Upper lobe of left lung (tissue), 6 donors: Measurements from ENCODE around the gene PEPD. TPM values are rescaled to one million over a fixed set of nuclear protein-coding genes. Genes with fewer than 3 reads are reported as not detected.

Source experiments
- ATAC-seq, 2 donors: fragments of 200-7000 bp; cut with Tn5 transposase; one replicate each; pipeline ENCODE4 v1.9.1; 2022; ENCODE audit warnings: mild to moderate bottlenecking in 2 of 2, moderate library complexity in 2 of 2; ENCODE audit not compliant: low FRiP score in 2 of 2
- DNase-seq, 2 donors: peaks; one replicate each; pipeline ENCODE4 v3.0.0-alpha.2; 2019 to 2020
- H3K27ac ChIP-seq, 4 donors: fragments of 200-600 bp; sonication (generic); one replicate each; pipeline ENCODE4 v1.5.1; 2016 to 2019
- H3K27me3 ChIP-seq, 4 donors: fragments of 200-600 bp; sonication (generic); one replicate each; pipeline ENCODE4 v1.5.1; 2017 to 2019
- H3K36me3 ChIP-seq, 4 donors: fragments of 200-600 bp; sonication (generic); one replicate each; pipeline ENCODE4 v1.5.1; 2016 to 2019
- H3K4me1 ChIP-seq, 4 donors: fragments of 200-600 bp; sonication (generic); one replicate each; pipeline ENCODE4 v1.5.1; 2018 to 2019
- H3K4me3 ChIP-seq, 4 donors: fragments of 200-600 bp; sonication (generic); one replicate each; pipeline ENCODE4 v1.5.1; 2017 to 2019; ENCODE audit warnings: mild to moderate bottlenecking in 2 of 4, moderate library complexity in 1 of 4
- H3K9me3 ChIP-seq, 4 donors: fragments of 200-600 bp; sonication (generic); one replicate each; pipeline ENCODE4 v1.5.1; 2018 to 2019
- EP300 ChIP-seq, 4 donors: sonication (generic); formaldehyde crosslinking; IDR thresholded peaks; one replicate each; pipeline ENCODE4 v1.5.1; 2017; ENCODE audit warnings: antibody characterized with exemption in 4 of 4, control low read depth in 2 of 4
- POLR2A ChIP-seq, 4 donors: fragments of 450-650 bp; IDR thresholded peaks; one replicate each; pipeline ENCODE4 v1.5.1; 2016 to 2017; ENCODE audit warnings: antibody characterized with exemption in 4 of 4, mild to moderate bottlenecking in 2 of 4
- POLR2AphosphoS5 ChIP-seq, 2 donors: sonication (generic); formaldehyde crosslinking; IDR thresholded peaks; one replicate each; pipeline ENCODE4 v1.5.1; 2017; ENCODE audit warnings: antibody characterized with exemption in 2 of 2
- WGBS, 2 donors: methylation state at CpG; one replicate each; pipeline ENCODE4 v1.1.5; 2017 to 2018; 5-methylcytosine and 5-hydroxymethylcytosine counted together
- total RNA-seq, 6 donors: library from RNA; depleted of rRNA in 4 of 6; stranded (reverse); fragments of >200 nt in 4 of 6; gene quantifications; one replicate each; pipeline versions ENCODE4 v1.1.0 to v1.2.1, GENCODE V29; 2016 to 2021
- TF ChIP-seq, protein P1 (sequence below), 6 experiments: fragments of 450-650 bp in 4 of 6; fragments of 200-600 bp in 2 of 6; sonication (generic) in 2 of 6; IDR thresholded peaks; one replicate each; pipeline ENCODE4 v1.5.1; 2016 to 2019; ENCODE audit warnings: antibody characterized with exemption in 6 of 6
- donor health status: DM: no; HTN: no; CAD: no; lungs with moderate emphysema.
- donor health status: DM: no; HTN: yes; CAD: no; lungs with severe emphysema.

The PEPD gene
- total RNA-seq, 6 donors from 2014 or later, result 30.4 to 106 (median 80.6) TPM

DNA sequence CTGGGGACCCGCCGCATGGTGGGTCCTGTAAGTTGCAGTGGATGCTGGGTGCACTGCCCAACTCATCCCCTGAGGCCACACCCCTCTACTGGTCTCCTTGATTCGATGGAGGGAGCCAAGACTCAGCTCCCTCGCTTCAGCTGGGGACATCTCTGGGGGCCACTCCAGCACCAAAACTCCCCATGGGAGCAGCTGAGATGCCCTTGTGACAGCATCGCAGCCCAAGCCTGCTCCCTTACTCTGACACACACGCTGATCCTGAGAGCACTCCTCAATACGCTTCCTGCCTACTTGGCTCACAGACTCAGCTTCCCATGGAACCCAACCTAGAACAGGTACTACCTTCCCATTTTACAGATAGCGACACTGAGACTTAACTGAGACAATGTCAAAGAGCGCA, 56.2 kb downstream of the PEPD start:
- WGBS, 2 donors, result 95 to 98% methylated on average over 5 to 9 of the region's 9 CpGs
- no peak overlapping the region for H3K27ac ChIP-seq
- H3K27me3 ChIP-seq, result no peaks in the 10 kb centered on the region
- ATAC-seq (no peak), DNase-seq (peak in 1 of 2 donors; percentile 8)
- H3K4me3 ChIP-seq, result no peak overlapping the region
- H3K9me3 ChIP-seq, result no peaks in the 10 kb centered on the region
- no peak for TF ChIP-seq POLR2AphosphoS5 (IDR thresholded peaks at IDR 0.05)
- TF ChIP-seq, protein P1, sequence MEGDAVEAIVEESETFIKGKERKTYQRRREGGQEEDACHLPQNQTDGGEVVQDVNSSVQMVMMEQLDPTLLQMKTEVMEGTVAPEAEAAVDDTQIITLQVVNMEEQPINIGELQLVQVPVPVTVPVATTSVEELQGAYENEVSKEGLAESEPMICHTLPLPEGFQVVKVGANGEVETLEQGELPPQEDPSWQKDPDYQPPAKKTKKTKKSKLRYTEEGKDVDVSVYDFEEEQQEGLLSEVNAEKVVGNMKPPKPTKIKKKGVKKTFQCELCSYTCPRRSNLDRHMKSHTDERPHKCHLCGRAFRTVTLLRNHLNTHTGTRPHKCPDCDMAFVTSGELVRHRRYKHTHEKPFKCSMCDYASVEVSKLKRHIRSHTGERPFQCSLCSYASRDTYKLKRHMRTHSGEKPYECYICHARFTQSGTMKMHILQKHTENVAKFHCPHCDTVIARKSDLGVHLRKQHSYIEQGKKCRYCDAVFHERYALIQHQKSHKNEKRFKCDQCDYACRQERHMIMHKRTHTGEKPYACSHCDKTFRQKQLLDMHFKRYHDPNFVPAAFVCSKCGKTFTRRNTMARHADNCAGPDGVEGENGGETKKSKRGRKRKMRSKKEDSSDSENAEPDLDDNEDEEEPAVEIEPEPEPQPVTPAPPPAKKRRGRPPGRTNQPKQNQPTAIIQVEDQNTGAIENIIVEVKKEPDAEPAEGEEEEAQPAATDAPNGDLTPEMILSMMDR (IDR thresholded peaks at IDR 0.05), result no peak
- no peak for TF ChIP-seq POLR2A (IDR thresholded peaks at IDR 0.05)
- TF ChIP-seq EP300 (IDR thresholded peaks at IDR 0.05), result no peak
- no peaks in the 10 kb centered on the region for H3K4me1 ChIP-seq
- H3K36me3 ChIP-seq, result peaks cover 0 to 27% (median 15%) of the 10 kb centered on the region in 4 donors

- no peaks in the 10 kb centered on the region for H3K27me3 ChIP-seq
- H3K9me3 ChIP-seq, result no peaks in the 10 kb centered on the region
- WGBS, 2 donors, result 93 to 98% methylated on average over 10 of the region's 10 CpGs
- H3K4me3 ChIP-seq, result no peak overlapping the region
- H3K36me3 ChIP-seq, result peaks cover 0 to 27% (median 17%) of the 10 kb centered on the region in 4 donors
- DNase-seq (peak in 1 of 2 donors; percentile 12), ATAC-seq (no peak)
- TF ChIP-seq EP300 (IDR thresholded peaks at IDR 0.05) (no peak), POLR2A (IDR thresholded peaks at IDR 0.05) (no peak), POLR2AphosphoS5 (IDR thresholded peaks at IDR 0.05) (no peak)
- TF ChIP-seq, protein P1 (IDR thresholded peaks at IDR 0.05), result no peak
- no peak overlapping the region for H3K27ac ChIP-seq
- no peaks in the 10 kb centered on the region for H3K4me1 ChIP-seq
These were observed 56.9 kb downstream of the PEPD start for GRCh38 chr19:33464733-33465115.

GRCh38 chr19:33464010-33464732, 57.4 kb downstream of the PEPD start:
- Histone ChIP-seq H3K9me3 (no peaks in the 10 kb centered on the region), H3K36me3 (peaks cover 0 to 27% (median 17%) of the 10 kb centered on the region in 4 donors), H3K27ac (no peak overlapping the region), H3K27me3 (no peaks in the 10 kb centered on the region), H3K4me1 (no peaks in the 10 kb centered on the region), H3K4me3 (no peak overlapping the region)
- DNase-seq (peak in 1 of 2 donors; percentile 8), ATAC-seq (no peak)
- TF ChIP-seq POLR2A (IDR thresholded peaks at IDR 0.05), result no peak
- 90% methylated on average over 12 of the region's 12 CpGs for WGBS, 2 donors

GRCh38 chr19:33463199-33463598, 58.4 kb downstream of the PEPD start:
- ATAC-seq (no peak), DNase-seq (no peak)
- H3K4me1 ChIP-seq, result no peaks in the 10 kb centered on the region
- 78 to 79% methylated on average over 10 of the region's 10 CpGs for WGBS, 2 donors
- H3K9me3 ChIP-seq, result no peaks in the 10 kb centered on the region
- TF ChIP-seq POLR2A (IDR thresholded peaks at IDR 0.05) (no peak), POLR2AphosphoS5 (IDR thresholded peaks at IDR 0.05) (no peak), EP300 (IDR thresholded peaks at IDR 0.05) (no peak)
- TF ChIP-seq, protein P1 (IDR thresholded peaks at IDR 0.05), result no peak
- peaks cover 0 to 27% (median 17%) of the 10 kb centered on the region in 4 donors for H3K36me3 ChIP-seq
- H3K4me3 ChIP-seq, result no peak overlapping the region
- H3K27me3 ChIP-seq, result no peaks in the 10 kb centered on the region
- H3K27ac ChIP-seq, result no peak overlapping the region

DNA sequence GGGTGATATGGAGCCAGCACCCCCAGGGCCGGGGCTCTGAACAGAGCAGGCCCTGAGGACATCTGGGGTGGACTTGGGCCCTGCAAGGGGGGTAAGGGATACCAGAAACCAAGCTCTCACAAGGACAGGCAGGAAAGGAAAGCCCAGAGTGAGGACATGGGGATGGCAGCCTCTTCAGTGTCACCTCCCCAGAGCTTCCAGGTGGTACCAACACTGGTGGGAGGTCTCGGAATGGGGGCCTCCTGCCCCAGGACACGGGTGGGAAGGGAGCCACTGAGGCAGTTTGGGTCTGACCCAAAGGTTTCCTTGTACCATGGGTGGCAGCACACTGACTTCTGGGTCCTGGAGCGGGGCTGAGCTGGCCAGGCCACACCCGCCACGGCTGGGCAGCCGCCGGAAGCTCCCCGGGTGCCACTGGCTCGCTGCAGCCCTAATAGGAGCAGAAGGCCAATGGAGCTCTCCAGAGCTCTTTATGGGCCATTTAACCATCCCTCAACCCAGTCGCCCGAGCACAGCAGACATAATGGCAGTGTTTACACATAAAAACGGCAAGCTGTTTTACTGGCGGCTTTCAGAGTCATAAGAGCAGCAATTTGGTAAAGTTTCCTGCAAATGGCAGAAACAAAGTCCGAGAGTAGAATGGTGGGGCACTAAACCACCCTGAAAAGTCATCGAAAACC, 59.3 kb downstream of the PEPD start:
- DNase-seq (peak; percentile 15 to 67), ATAC-seq (no peak)
- no peaks in the 10 kb centered on the region for H3K4me1 ChIP-seq
- H3K27ac ChIP-seq, result no peak overlapping the region
- no peak overlapping the region for H3K4me3 ChIP-seq
- no peaks in the 10 kb centered on the region for H3K9me3 ChIP-seq
- no peaks in the 10 kb centered on the region for H3K27me3 ChIP-seq
- TF ChIP-seq, protein P1 (IDR thresholded peaks at IDR 0.05), result no peak
- TF ChIP-seq POLR2A (IDR thresholded peaks at IDR 0.05), result no peak
- no peak for TF ChIP-seq POLR2AphosphoS5 (IDR thresholded peaks at IDR 0.05)
- TF ChIP-seq EP300 (IDR thresholded peaks at IDR 0.05), result no peak
- 83 to 94% methylated on average over 7 to 16 of the region's 16 CpGs for WGBS, 2 donors
- H3K36me3 ChIP-seq, result peaks cover 0 to 27% (median 17%) of the 10 kb centered on the region in 4 donors
